Natural killer cell (primary cell): Measurements from ENCODE around the gene ELAVL1. TPM values are rescaled to one million over a fixed set of nuclear protein-coding genes. Genes with fewer than 3 reads are reported as not detected.

Experiments
- ATAC-seq, 3 donors: fragments of 150-1000 bp in 2 of 3; fragments of 200-7000 bp in 1 of 3; cut with Tn5 transposase; 1 replicate in 1 of 3; 2 replicates in 2 of 3; pipeline ENCODE4 v1.10.0; 2021; ENCODE audit warnings: mild to moderate bottlenecking in 2 of 3, moderate library complexity in 2 of 3
- DNase-seq, 2 donors: peaks; one replicate each; pipeline versions ENCODE4 v3.0.0 to v3.0.0-alpha.2; 2013 to 2021; ENCODE audit warnings: mixed read lengths in 1 of 2
- H3K27ac ChIP-seq: one replicate; pipeline ENCODE4 v1.5.1; 2013; ENCODE audit warnings: mild to moderate bottlenecking, low read length
- H3K27me3 ChIP-seq: one replicate; pipeline ENCODE4 v1.6.1; 2013; ENCODE audit warnings: low read length; ENCODE audit not compliant: control insufficient read depth, insufficient read depth
- H3K36me3 ChIP-seq: one replicate; pipeline ENCODE4 v1.6.1; 2013; ENCODE audit warnings: low read length; ENCODE audit not compliant: control insufficient read depth, insufficient read depth
- H3K4me1 ChIP-seq: one replicate; pipeline ENCODE4 v1.6.1; 2013; ENCODE audit warnings: low read length; ENCODE audit not compliant: control insufficient read depth, insufficient read depth
- H3K4me3 ChIP-seq: one replicate; pipeline ENCODE4 v1.5.1; 2013; ENCODE audit warnings: low read length
- H3K9me3 ChIP-seq: one replicate; pipeline ENCODE4 v1.6.1; 2013; ENCODE audit warnings: low read length; ENCODE audit not compliant: control insufficient read depth, insufficient read depth
- H3K27ac Mint-ChIP-seq, 2 donors: one replicate each; pipeline ENCODE4 v1.8.0; 2022; ENCODE audit warnings: mild to moderate bottlenecking in 2 of 2, mixed read lengths in 2 of 2, moderate library complexity in 1 of 2
- H3K27me3 Mint-ChIP-seq, 2 donors: one replicate each; pipeline ENCODE4 v1.8.0; 2022; ENCODE audit warnings: low read depth in 2 of 2, mixed read lengths in 2 of 2
- H3K36me3 Mint-ChIP-seq: one replicate; pipeline ENCODE4 v1.8.0; 2022; ENCODE audit warnings: mixed read lengths
- H3K4me1 Mint-ChIP-seq, 2 donors: one replicate each; pipeline ENCODE4 v1.8.0; 2022; ENCODE audit warnings: mixed read lengths in 2 of 2
- H3K4me3 Mint-ChIP-seq: one replicate; pipeline ENCODE4 v1.8.0; 2022; ENCODE audit warnings: mild to moderate bottlenecking, moderate library complexity, mixed read lengths
- H3K9me3 Mint-ChIP-seq, 2 donors: one replicate each; pipeline ENCODE4 v1.8.0; 2022; ENCODE audit warnings: mixed read lengths in 2 of 2
- CTCF ChIP-seq: fragments of 200-600 bp; IDR thresholded peaks from one replicate; pipeline ENCODE4 v1.8.0; 2022; ENCODE audit warnings: antibody characterized with exemption
- WGBS: methylation state at CpG from one replicate; pipeline ENCODE4 v1.1.7; 2013; ENCODE audit warnings: missing lambda C conversion rate; ENCODE audit not compliant: insufficient coverage; 5-methylcytosine and 5-hydroxymethylcytosine counted together
- intact Hi-C: fragments of 100-400 bp; cut with micrococcal nuclease; formaldehyde crosslinking; loops from one replicate; pipeline ENCODE4 v1.14.2; 2022
- total RNA-seq, 4 donors: library from RNA; stranded (reverse); fragments of 120-200 nt in 1 of 4; gene quantifications; one replicate each; pipeline versions ENCODE4 v1.2.3 to v1.2.4, GENCODE V29; 2013 to 2022

The ELAVL1 gene
- total RNA-seq, 3 donors from 2014 or later (not counting 1 experiment from before 2014, with no cell fraction given): 36.9 to 43.9 (median 43.8) TPM

GRCh38 chr19:7977723-7978040 is 27.8 kb downstream of the ELAVL1 start:
- H3K27ac Mint-ChIP-seq: no peak overlapping the region
- H3K36me3 Mint-ChIP-seq: no peaks in the 10 kb centered on the region
- DNase-seq: no peak
- no peaks in the 10 kb centered on the region for H3K4me1 ChIP-seq
- H3K4me3 Mint-ChIP-seq: no peak overlapping the region
- H3K27ac ChIP-seq: no peak overlapping the region
- TF ChIP-seq CTCF: no peak
- WGBS: 96% methylated on average over 6 of the region's 6 CpGs
- no peaks in the 10 kb centered on the region for H3K27me3 ChIP-seq
- H3K4me3 ChIP-seq: no peak overlapping the region
- H3K27me3 Mint-ChIP-seq: no peaks in the 10 kb centered on the region
- no peak for ATAC-seq
- intact Hi-C loops: no loop called here
- peaks cover 43% of the 10 kb centered on the region for H3K36me3 ChIP-seq
- H3K9me3 ChIP-seq: no peaks in the 10 kb centered on the region
- no peaks in the 10 kb centered on the region for H3K4me1 Mint-ChIP-seq
- no peaks in the 10 kb centered on the region for H3K9me3 Mint-ChIP-seq

GRCh38 chr19:7977021-7977722 is 28.3 kb downstream of the ELAVL1 start:
- Histone ChIP-seq H3K9me3 (no peaks in the 10 kb centered on the region), H3K4me1 (no peaks in the 10 kb centered on the region), H3K4me3 (no peak overlapping the region), H3K36me3 (peaks cover 43% of the 10 kb centered on the region), H3K27ac (no peak overlapping the region), H3K27me3 (no peaks in the 10 kb centered on the region)
- Mint-ChIP-seq H3K36me3 (no peaks in the 10 kb centered on the region), H3K4me1 (no peaks in the 10 kb centered on the region), H3K27me3 (no peaks in the 10 kb centered on the region), H3K27ac (no peak overlapping the region), H3K4me3 (no peak overlapping the region), H3K9me3 (no peaks in the 10 kb centered on the region)
- ATAC-seq: no peak
- no peak for TF ChIP-seq CTCF
- intact Hi-C loops: no loop called here
- DNase-seq: no peak
- 97% methylated on average over 15 of the region's 15 CpGs for WGBS

GRCh38 chr19:7976461-7976860 is 29.0 kb downstream of the ELAVL1 start:
- no peaks in the 10 kb centered on the region for H3K36me3 Mint-ChIP-seq
- no peak for TF ChIP-seq CTCF
- intact Hi-C loops: no loop called here

GRCh38 chr19:7975037-7975436 is 30.4 kb downstream of the ELAVL1 start:
- H3K4me3 ChIP-seq: no peak overlapping the region
- no peak overlapping the region for H3K27ac ChIP-seq
- ATAC-seq (no peak), DNase-seq (no peak)
- 96% methylated on average over 7 of the region's 7 CpGs for WGBS
- Mint-ChIP-seq H3K27ac (no peak overlapping the region), H3K9me3 (no peaks in the 10 kb centered on the region), H3K4me1 (no peaks in the 10 kb centered on the region), H3K36me3 (no peaks in the 10 kb centered on the region), H3K27me3 (no peaks in the 10 kb centered on the region), H3K4me3 (no peak overlapping the region)
- TF ChIP-seq CTCF: no peak
- intact Hi-C loops: no loop called here
- no peaks in the 10 kb centered on the region for H3K4me1 ChIP-seq
- H3K9me3 ChIP-seq: no peaks in the 10 kb centered on the region
- H3K27me3 ChIP-seq: no peaks in the 10 kb centered on the region
- peaks cover 43% of the 10 kb centered on the region for H3K36me3 ChIP-seq

More at GRCh38 chr19:7976461-7976860, 29.0 kb downstream of the ELAVL1 start:
- WGBS: 94% methylated on average over 4 of the region's 4 CpGs
- no peaks in the 10 kb centered on the region for H3K9me3 ChIP-seq
- DNase-seq: no peak
- Mint-ChIP-seq H3K9me3 (no peaks in the 10 kb centered on the region), H3K4me3 (no peak overlapping the region), H3K4me1 (no peaks in the 10 kb centered on the region), H3K27me3 (no peaks in the 10 kb centered on the region), H3K27ac (no peak overlapping the region)
- H3K36me3 ChIP-seq: peaks cover 48% of the 10 kb centered on the region
- no peak overlapping the region for H3K27ac ChIP-seq
- H3K4me3 ChIP-seq: no peak overlapping the region
- H3K4me1 ChIP-seq: no peaks in the 10 kb centered on the region
- ATAC-seq: no peak
- no peaks in the 10 kb centered on the region for H3K27me3 ChIP-seq
